ENCODE measurements around the gene GBGT1.

GRCh38 chr9:133202145-133202513 lies 38.4 kb upstream of the GBGT1 start:
- TF ChIP-seq, protein P1, sequence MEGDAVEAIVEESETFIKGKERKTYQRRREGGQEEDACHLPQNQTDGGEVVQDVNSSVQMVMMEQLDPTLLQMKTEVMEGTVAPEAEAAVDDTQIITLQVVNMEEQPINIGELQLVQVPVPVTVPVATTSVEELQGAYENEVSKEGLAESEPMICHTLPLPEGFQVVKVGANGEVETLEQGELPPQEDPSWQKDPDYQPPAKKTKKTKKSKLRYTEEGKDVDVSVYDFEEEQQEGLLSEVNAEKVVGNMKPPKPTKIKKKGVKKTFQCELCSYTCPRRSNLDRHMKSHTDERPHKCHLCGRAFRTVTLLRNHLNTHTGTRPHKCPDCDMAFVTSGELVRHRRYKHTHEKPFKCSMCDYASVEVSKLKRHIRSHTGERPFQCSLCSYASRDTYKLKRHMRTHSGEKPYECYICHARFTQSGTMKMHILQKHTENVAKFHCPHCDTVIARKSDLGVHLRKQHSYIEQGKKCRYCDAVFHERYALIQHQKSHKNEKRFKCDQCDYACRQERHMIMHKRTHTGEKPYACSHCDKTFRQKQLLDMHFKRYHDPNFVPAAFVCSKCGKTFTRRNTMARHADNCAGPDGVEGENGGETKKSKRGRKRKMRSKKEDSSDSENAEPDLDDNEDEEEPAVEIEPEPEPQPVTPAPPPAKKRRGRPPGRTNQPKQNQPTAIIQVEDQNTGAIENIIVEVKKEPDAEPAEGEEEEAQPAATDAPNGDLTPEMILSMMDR (IDR thresholded peaks at IDR 0.05) = no peak
- TF ChIP-seq POLR2A (IDR thresholded peaks at IDR 0.05) = no peak
- no peak for TF ChIP-seq POLR2AphosphoS5 (IDR thresholded peaks at IDR 0.05)
- TF ChIP-seq EP300 (IDR thresholded peaks at IDR 0.05) = no peak

Data from gastroesophageal sphincter (tissue), 3 donors.